ENCODE results near the gene MAGI1. TPM values are rescaled to one million over a fixed set of nuclear protein-coding genes. Genes with fewer than 3 reads are reported as not detected.
"Not testable (repeated sequence)": the region's sequence is repeated elsewhere in the genome, so short reads cannot be mapped to it uniquely, and the experiment has no call there.

MAGI1 gene
- polyA plus RNA-seq, 2 donors, result 6.0 to 10.6 TPM

DNA sequence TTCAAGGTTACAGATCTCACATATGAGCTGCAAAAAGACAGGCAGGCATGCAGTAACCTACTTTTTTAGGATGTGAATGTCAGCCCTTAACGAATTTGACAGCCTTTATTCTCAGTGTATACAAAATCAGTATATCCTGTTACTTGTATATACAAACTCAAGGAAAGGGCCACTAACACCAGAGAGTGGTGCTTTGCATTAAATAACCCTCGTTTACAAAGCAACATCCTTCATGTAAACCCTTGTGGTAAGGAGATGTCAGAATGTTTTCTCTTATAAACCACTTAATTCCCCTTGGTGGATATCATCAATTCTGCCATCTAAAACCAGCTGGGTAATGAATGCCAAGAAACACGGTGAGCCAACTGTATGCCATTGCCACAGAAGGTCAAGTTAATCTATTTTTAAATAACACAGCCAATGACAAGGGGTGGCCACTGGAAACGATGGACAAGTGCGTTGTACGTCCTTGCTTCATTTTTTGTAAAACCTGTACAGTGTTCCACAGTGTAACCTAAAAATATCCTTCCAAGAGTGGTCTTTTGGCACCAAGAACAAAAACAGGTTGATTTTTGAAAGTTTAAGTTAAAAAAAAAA lies 7.5 kb downstream of the MAGI1 start:
- Histone ChIP-seq H3K27ac (ENCODE audit: low read depth in 2 of 2, low read length in 1 of 2) (no peak overlapping the region), H3K36me3 (ENCODE audit: control insufficient read depth in 2 of 2, insufficient read depth in 2 of 2, low read length in 1 of 2) (no peaks in the 10 kb centered on the region), H3K27me3 (ENCODE audit: control insufficient read depth in 1 of 2, insufficient read depth in 2 of 2, low read length in 2 of 2) (no peaks in the 10 kb centered on the region), H3K4me3 (ENCODE audit: low read depth in 1 of 2, low read length in 2 of 2) (no peak overlapping the region), H3K4me1 (ENCODE audit: control insufficient read depth in 2 of 2, insufficient read depth in 2 of 2, low read length in 1 of 2) (peaks cover 0 to 2% of the 10 kb centered on the region in 2 donors), H3K9me3 (ENCODE audit: control insufficient read depth in 2 of 2, insufficient read depth in 1 of 2, low read depth in 1 of 2, low read length in 1 of 2) (no peaks in the 10 kb centered on the region)
- 62 to 68% methylated on average over 6 of the region's 6 CpGs for WGBS, 2 donors

GRCh38 chr3:66029443-66029842 lies 9.3 kb downstream of the MAGI1 start:
- H3K36me3 ChIP-seq (ENCODE audit: control insufficient read depth in 2 of 2, insufficient read depth in 2 of 2, low read length in 1 of 2), result no peaks in the 10 kb centered on the region

DNA sequence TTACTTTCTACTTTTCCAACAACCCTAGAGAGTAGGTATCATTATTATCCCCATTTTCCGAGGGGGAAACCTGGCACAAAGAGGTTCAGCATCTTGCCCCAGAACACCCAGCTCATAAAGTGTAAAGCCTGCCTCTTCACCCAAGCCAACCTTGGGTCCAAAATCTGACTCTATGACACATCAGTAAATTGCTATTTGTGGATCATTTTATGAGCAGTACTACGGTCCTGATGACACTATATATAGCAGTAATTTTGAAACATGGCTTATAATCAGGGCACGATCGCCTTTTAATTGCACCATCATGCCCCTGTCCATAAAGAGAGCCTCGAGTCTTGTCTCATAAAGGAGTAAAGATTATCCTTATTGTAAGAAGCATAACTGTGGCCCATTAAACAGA lies 9.7 kb downstream of the MAGI1 start:
- Histone ChIP-seq H3K27ac (ENCODE audit: low read depth in 2 of 2, low read length in 1 of 2) (no peak overlapping the region), H3K4me3 (ENCODE audit: low read depth in 1 of 2, low read length in 2 of 2) (no peak overlapping the region), H3K27me3 (ENCODE audit: control insufficient read depth in 1 of 2, insufficient read depth in 2 of 2, low read length in 2 of 2) (no peaks in the 10 kb centered on the region), H3K36me3 (ENCODE audit: control insufficient read depth in 2 of 2, insufficient read depth in 2 of 2, low read length in 1 of 2) (no peaks in the 10 kb centered on the region), H3K9me3 (ENCODE audit: control insufficient read depth in 2 of 2, insufficient read depth in 1 of 2, low read depth in 1 of 2, low read length in 1 of 2) (no peaks in the 10 kb centered on the region), H3K4me1 (ENCODE audit: control insufficient read depth in 2 of 2, insufficient read depth in 2 of 2, low read length in 1 of 2) (no peaks in the 10 kb centered on the region)
- 78% methylated on average over 5 of the region's 5 CpGs for WGBS, 2 donors

More at GRCh38 chr3:66029443-66029842, 9.3 kb downstream of the MAGI1 start:
- Histone ChIP-seq H3K4me3 (ENCODE audit: low read depth in 1 of 2, low read length in 2 of 2) (no peak overlapping the region), H3K27ac (ENCODE audit: low read depth in 2 of 2, low read length in 1 of 2) (no peak overlapping the region), H3K27me3 (ENCODE audit: control insufficient read depth in 1 of 2, insufficient read depth in 2 of 2, low read length in 2 of 2) (no peaks in the 10 kb centered on the region), H3K9me3 (ENCODE audit: control insufficient read depth in 2 of 2, insufficient read depth in 1 of 2, low read depth in 1 of 2, low read length in 1 of 2) (no peaks in the 10 kb centered on the region), H3K4me1 (ENCODE audit: control insufficient read depth in 2 of 2, insufficient read depth in 2 of 2, low read length in 1 of 2) (no peaks in the 10 kb centered on the region)

- 56 to 68% methylated on average over 12 of the region's 12 CpGs for WGBS, 2 donors
- Histone ChIP-seq H3K9me3 (ENCODE audit: control insufficient read depth in 2 of 2, insufficient read depth in 1 of 2, low read depth in 1 of 2, low read length in 1 of 2) (no peaks in the 10 kb centered on the region), H3K27ac (ENCODE audit: low read depth in 2 of 2, low read length in 1 of 2) (no peak overlapping the region), H3K36me3 (ENCODE audit: control insufficient read depth in 2 of 2, insufficient read depth in 2 of 2, low read length in 1 of 2) (no peaks in the 10 kb centered on the region), H3K27me3 (ENCODE audit: control insufficient read depth in 1 of 2, insufficient read depth in 2 of 2, low read length in 2 of 2) (no peaks in the 10 kb centered on the region), H3K4me3 (ENCODE audit: low read depth in 1 of 2, low read length in 2 of 2) (no peak overlapping the region), H3K4me1 (ENCODE audit: control insufficient read depth in 2 of 2, insufficient read depth in 2 of 2, low read length in 1 of 2) (no peaks in the 10 kb centered on the region)
Observed at GRCh38 chr3:66028457-66028856, 10.3 kb downstream of the MAGI1 start.

DNA sequence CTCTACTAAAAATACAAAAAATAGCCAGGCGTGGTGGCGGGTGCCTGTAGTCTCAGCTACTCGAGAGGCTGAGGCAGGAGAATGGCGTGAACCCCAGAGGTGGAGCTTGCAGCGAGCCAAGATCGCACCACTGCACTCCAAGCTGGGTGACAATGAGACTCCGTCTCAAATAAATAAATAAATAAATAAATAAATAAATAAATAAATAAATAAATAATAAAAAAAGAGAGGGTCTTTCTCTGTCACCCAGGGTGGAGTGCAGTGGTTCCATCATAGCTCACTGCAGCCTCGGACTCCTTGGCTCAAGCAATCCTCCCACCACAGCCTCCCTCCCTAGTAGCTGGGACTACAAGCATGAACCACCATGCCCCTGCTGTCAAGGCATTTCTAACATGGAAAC lies 11.6 kb downstream of the MAGI1 start:
- not testable (repeated sequence) for H3K9me3 ChIP-seq (ENCODE audit: control insufficient read depth in 2 of 2, insufficient read depth in 1 of 2, low read depth in 1 of 2, low read length in 1 of 2); H3K27ac ChIP-seq (ENCODE audit: low read depth in 2 of 2, low read length in 1 of 2); H3K4me3 ChIP-seq (ENCODE audit: low read depth in 1 of 2, low read length in 2 of 2); H3K4me1 ChIP-seq (ENCODE audit: control insufficient read depth in 2 of 2, insufficient read depth in 2 of 2, low read length in 1 of 2); H3K27me3 ChIP-seq (ENCODE audit: control insufficient read depth in 1 of 2, insufficient read depth in 2 of 2, low read length in 2 of 2); H3K36me3 ChIP-seq (ENCODE audit: control insufficient read depth in 2 of 2, insufficient read depth in 2 of 2, low read length in 1 of 2)
- WGBS, 2 donors, result 94 to 95% methylated on average over 8 of the region's 8 CpGs

GRCh38 chr3:66023738-66024385 lies 14.9 kb downstream of the MAGI1 start:
- Histone ChIP-seq H3K4me1 (ENCODE audit: control insufficient read depth in 2 of 2, insufficient read depth in 2 of 2, low read length in 1 of 2) (peaks cover 0 to 2% of the 10 kb centered on the region in 2 donors), H3K27ac (ENCODE audit: low read depth in 2 of 2, low read length in 1 of 2) (no peak overlapping the region), H3K36me3 (ENCODE audit: control insufficient read depth in 2 of 2, insufficient read depth in 2 of 2, low read length in 1 of 2) (no peaks in the 10 kb centered on the region), H3K9me3 (ENCODE audit: control insufficient read depth in 2 of 2, insufficient read depth in 1 of 2, low read depth in 1 of 2, low read length in 1 of 2) (no peaks in the 10 kb centered on the region), H3K27me3 (ENCODE audit: control insufficient read depth in 1 of 2, insufficient read depth in 2 of 2, low read length in 2 of 2) (no peaks in the 10 kb centered on the region), H3K4me3 (ENCODE audit: low read depth in 1 of 2, low read length in 2 of 2) (no peak overlapping the region)
- WGBS, 2 donors, result 71 to 72% methylated on average over 3 of the region's 3 CpGs

GRCh38 chr3:66023229-66023628 lies 15.5 kb downstream of the MAGI1 start:
- Histone ChIP-seq H3K27ac (ENCODE audit: low read depth in 2 of 2, low read length in 1 of 2) (no peak overlapping the region), H3K9me3 (ENCODE audit: control insufficient read depth in 2 of 2, insufficient read depth in 1 of 2, low read depth in 1 of 2, low read length in 1 of 2) (no peaks in the 10 kb centered on the region), H3K4me1 (ENCODE audit: control insufficient read depth in 2 of 2, insufficient read depth in 2 of 2, low read length in 1 of 2) (peaks cover 0 to 5% of the 10 kb centered on the region in 2 donors), H3K4me3 (ENCODE audit: low read depth in 1 of 2, low read length in 2 of 2) (no peak overlapping the region), H3K36me3 (ENCODE audit: control insufficient read depth in 2 of 2, insufficient read depth in 2 of 2, low read length in 1 of 2) (no peaks in the 10 kb centered on the region), H3K27me3 (ENCODE audit: control insufficient read depth in 1 of 2, insufficient read depth in 2 of 2, low read length in 2 of 2) (no peaks in the 10 kb centered on the region)
- 48 to 51% methylated on average over 2 of the region's 2 CpGs for WGBS, 2 donors

- Histone ChIP-seq H3K9me3 (ENCODE audit: control insufficient read depth in 2 of 2, insufficient read depth in 1 of 2, low read depth in 1 of 2, low read length in 1 of 2) (no peaks in the 10 kb centered on the region), H3K27ac (ENCODE audit: low read depth in 2 of 2, low read length in 1 of 2) (peak overlapping the region; percentile 1 to 66), H3K4me1 (ENCODE audit: control insufficient read depth in 2 of 2, insufficient read depth in 2 of 2, low read length in 1 of 2) (peaks cover 3 to 11% of the 10 kb centered on the region in 2 donors), H3K27me3 (ENCODE audit: control insufficient read depth in 1 of 2, insufficient read depth in 2 of 2, low read length in 2 of 2) (no peaks in the 10 kb centered on the region), H3K4me3 (ENCODE audit: low read depth in 1 of 2, low read length in 2 of 2) (peak overlapping the region in 1 of 2 donors; percentile 27), H3K36me3 (ENCODE audit: control insufficient read depth in 2 of 2, insufficient read depth in 2 of 2, low read length in 1 of 2) (no peaks in the 10 kb centered on the region)
- 41 to 51% methylated on average over 4 of the region's 4 CpGs for WGBS, 2 donors
Observed at GRCh38 chr3:66021731-66022131, 17.0 kb downstream of the MAGI1 start.

GRCh38 chr3:66019896-66020295 lies 18.8 kb downstream of the MAGI1 start:
- peaks cover 3 to 11% of the 10 kb centered on the region in 2 donors for H3K4me1 ChIP-seq (ENCODE audit: control insufficient read depth in 2 of 2, insufficient read depth in 2 of 2, low read length in 1 of 2)
- H3K27ac ChIP-seq (ENCODE audit: low read depth in 2 of 2, low read length in 1 of 2), result no peak overlapping the region
- H3K9me3 ChIP-seq (ENCODE audit: control insufficient read depth in 2 of 2, insufficient read depth in 1 of 2, low read depth in 1 of 2, low read length in 1 of 2), result no peaks in the 10 kb centered on the region
- no peak overlapping the region for H3K4me3 ChIP-seq (ENCODE audit: low read depth in 1 of 2, low read length in 2 of 2)
- 77 to 92% methylated on average over 8 of the region's 8 CpGs for WGBS, 2 donors
- no peaks in the 10 kb centered on the region for H3K27me3 ChIP-seq (ENCODE audit: control insufficient read depth in 1 of 2, insufficient read depth in 2 of 2, low read length in 2 of 2)
- no peaks in the 10 kb centered on the region for H3K36me3 ChIP-seq (ENCODE audit: control insufficient read depth in 2 of 2, insufficient read depth in 2 of 2, low read length in 1 of 2)
